Common myeloid progenitor, CD34-positive (primary cell): ENCODE data around the gene REG3A.

ENCODE experiments used
- CTCF ChIA-PET: fragments of 350-600 bp; sonication (Branson Sonifier 250); formaldehyde crosslinking; loops from one replicate; lab custom pipeline; 2021; ENCODE audit warnings: antibody characterized with exemption; lab: Charles Lee
- POLR2A ChIA-PET: fragments of 350-600 bp; sonication (Branson Sonifier 250); formaldehyde crosslinking; loops from one replicate; lab custom pipeline; 2021; ENCODE audit warnings: antibody characterized with exemption; lab: Charles Lee
- DNase-seq, 3 donors: peaks; one replicate each; pipeline versions ENCODE4 v3.0.0 to v3.0.0-alpha.2; 2013
- H3K27ac ChIP-seq, 2 experiments: 1 replicate in 1 of 2; 2 replicates in 1 of 2; pipeline ENCODE4 v1.7.0; 2013; ENCODE audit warnings: inconsistent platforms in 2 of 2, low read length in 2 of 2, mild to moderate bottlenecking in 2 of 2, low read depth in 1 of 2, moderate library complexity in 1 of 2; ENCODE audit not compliant: severe bottlenecking in 2 of 2, insufficient read depth in 1 of 2, poor library complexity in 1 of 2
- H3K27me3 ChIP-seq, 5 experiments: replicated peaks in 2 of 5; 1 replicate in 3 of 5; 2 replicates in 2 of 5; pipeline versions ENCODE4 v1.6.1 to v1.7.0; 2013; ENCODE audit warnings: low read length in 4 of 5, mild to moderate bottlenecking in 2 of 5, moderate library complexity in 2 of 5, inconsistent platforms in 1 of 5; ENCODE audit not compliant: insufficient read depth in 5 of 5, control insufficient read depth in 4 of 5
- H3K36me3 ChIP-seq, 4 experiments: 1 replicate in 2 of 4; 2 replicates in 2 of 4; pipeline versions ENCODE4 v1.6.1 to v1.7.0; 2013; ENCODE audit warnings: low read length in 3 of 4, control low read depth in 1 of 4, mild to moderate bottlenecking in 1 of 4; ENCODE audit not compliant: control insufficient read depth in 4 of 4, insufficient read depth in 4 of 4
- H3K4me1 ChIP-seq, 4 experiments: 1 replicate in 3 of 4; 2 replicates in 1 of 4; pipeline versions ENCODE4 v1.6.1 to v1.7.1; 2013; ENCODE audit warnings: low read length in 3 of 4, mild to moderate bottlenecking in 3 of 4, control low read depth in 1 of 4, inconsistent platforms in 1 of 4, moderate library complexity in 1 of 4; ENCODE audit not compliant: control insufficient read depth in 4 of 4, insufficient read depth in 4 of 4; ENCODE audit errors: control extremely low read depth in 1 of 4
- H3K4me3 ChIP-seq, 7 experiments: 1 replicate in 4 of 7; 2 replicates in 3 of 7; pipeline versions ENCODE4 v1.5.1 to v1.7.0; 2013; ENCODE audit warnings: mild to moderate bottlenecking in 7 of 7, low read length in 6 of 7, moderate library complexity in 6 of 7, inconsistent platforms in 2 of 7, low read depth in 2 of 7, control low read depth in 1 of 7; ENCODE audit not compliant: insufficient read depth in 4 of 7, control insufficient read depth in 1 of 7; ENCODE audit errors: extremely low read depth in 1 of 7
- H3K9me3 ChIP-seq, 5 experiments: 1 replicate in 4 of 5; 2 replicates in 1 of 5; pipeline versions ENCODE4 v1.6.1 to v1.7.1; 2013; ENCODE audit warnings: low read length in 4 of 5, mild to moderate bottlenecking in 2 of 5, inconsistent platforms in 1 of 5, low read depth in 1 of 5, moderate library complexity in 1 of 5; ENCODE audit not compliant: control insufficient read depth in 4 of 5, insufficient read depth in 2 of 5; ENCODE audit errors: control extremely low read depth in 1 of 5
- WGBS: methylation state at CpG from one replicate; pipeline ENCODE4 v1.1.5; 2013; ENCODE audit not compliant: insufficient coverage; 5-methylcytosine and 5-hydroxymethylcytosine counted together

Gene REG3A

DNA sequence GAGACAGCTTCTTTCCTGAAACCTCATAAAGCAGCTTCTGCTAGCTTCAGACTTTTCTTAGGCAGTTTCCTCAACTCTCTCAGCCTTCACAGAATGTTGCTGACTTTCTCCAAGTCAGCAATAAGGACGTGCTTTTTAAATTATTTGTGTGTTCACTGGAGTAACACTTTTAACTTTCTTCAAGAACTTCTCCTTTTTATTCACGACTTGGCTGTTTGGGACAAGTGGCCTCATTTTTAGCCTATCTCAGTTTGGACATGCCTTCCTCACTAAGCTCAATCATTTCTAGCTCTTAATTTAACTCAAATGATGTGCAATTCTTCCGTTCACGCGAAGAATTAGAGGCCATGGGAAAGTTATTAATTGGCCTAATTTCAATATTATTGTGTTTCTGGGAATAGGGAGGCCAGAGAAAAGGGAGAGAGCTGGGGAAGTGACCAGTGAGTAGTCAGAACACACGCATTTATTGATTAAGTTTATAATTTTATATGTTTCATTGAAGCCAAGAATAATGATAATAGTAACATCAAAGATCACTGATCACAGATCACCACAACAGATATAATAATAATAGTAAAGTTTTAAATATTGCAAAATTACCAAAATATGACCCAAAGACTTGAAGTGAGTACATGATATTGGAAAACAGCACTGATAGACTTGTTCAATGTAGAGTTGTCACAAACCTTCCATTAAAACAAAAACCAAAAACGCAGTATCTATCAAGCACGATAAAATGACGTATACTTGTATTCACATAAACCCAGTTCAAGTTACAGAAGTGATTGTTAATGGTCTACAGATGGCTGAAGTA, 34.4 kb downstream of the REG3A start:
- Histone ChIP-seq H3K36me3 (no peaks in the 10 kb centered on the region), H3K27me3 (no peaks in the 10 kb centered on the region), H3K9me3 (no peaks in the 10 kb centered on the region), H3K27ac (no peak overlapping the region), H3K4me3 (no peak overlapping the region), H3K4me1 (peaks cover 0 to 8% (median 4%) of the 10 kb centered on the region in 4 experiments)
- ChIA-PET CTCF (interaction anchor here (1.0 kb wide), 1 partner anchor 8 kb away, joined by 3 read pairs; no protein-coding TSS in a partner anchor), POLR2A (no interaction called here)
- WGBS = 32% methylated on average over 6 of the region's 9 CpGs
- peak in 2 of 3 donors; percentile 5 to 16 for DNase-seq

GRCh38 chr2:79122676-79123075, 36.9 kb downstream of the REG3A start:
- 100% methylated on average over 2 of the region's 2 CpGs for WGBS
- H3K9me3 ChIP-seq = no peaks in the 10 kb centered on the region
- no peak for DNase-seq
- ChIA-PET POLR2A (no interaction called here), CTCF (no interaction called here)
- H3K27ac ChIP-seq = no peak overlapping the region
- no peak overlapping the region for H3K4me3 ChIP-seq
- H3K4me1 ChIP-seq = no peaks in the 10 kb centered on the region
- H3K36me3 ChIP-seq = no peaks in the 10 kb centered on the region
- H3K27me3 ChIP-seq = no peaks in the 10 kb centered on the region

DNA sequence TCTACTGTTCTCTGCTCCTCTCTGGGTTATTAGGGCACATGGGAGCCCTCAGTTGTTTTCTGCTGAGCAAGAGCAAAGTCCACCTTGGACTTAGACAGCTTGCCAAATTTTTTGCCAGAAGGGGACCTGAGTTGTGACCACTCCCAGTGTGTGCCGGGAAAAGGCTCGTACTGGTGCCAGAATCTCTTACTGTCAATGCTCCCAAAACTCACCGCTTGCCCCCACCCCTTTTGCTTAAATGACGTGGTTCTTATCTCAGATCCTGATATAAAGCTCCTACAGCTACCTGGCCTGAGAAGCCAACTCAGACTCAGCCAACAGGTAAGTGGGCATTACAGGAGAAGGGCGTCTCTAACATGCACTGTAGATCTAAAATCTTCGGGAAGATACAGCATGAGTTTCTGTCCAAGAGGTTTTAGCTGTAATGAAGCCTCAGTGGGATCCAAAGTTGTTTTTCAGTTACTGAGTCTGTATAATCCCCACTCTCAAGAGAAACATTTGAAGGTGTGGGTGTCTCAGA, 39.3 kb downstream of the REG3A start, which contains the start of gene REG1A:
TSS of gene REG1A (plus strand) at position 295 of the 520 bp plus-strand sequence. CDS start 374 bp downstream, outside the sequence.
- Histone ChIP-seq H3K36me3 (no peaks in the 10 kb centered on the region), H3K4me3 (no peak within 1 kb of the TSS), H3K9me3 (no peaks in the 10 kb centered on the region), H3K4me1 (no peaks in the 10 kb centered on the region), H3K27me3 (no peaks in the 10 kb centered on the region), H3K27ac (no peak within 1 kb of the TSS)
- POLR2A ChIA-PET = no interaction called here
- CTCF ChIA-PET = no interaction called here
- 82% methylated on average over 6 of the region's 6 CpGs for whole genome bisulfite sequencing
- DNase-seq = no peak

DNA sequence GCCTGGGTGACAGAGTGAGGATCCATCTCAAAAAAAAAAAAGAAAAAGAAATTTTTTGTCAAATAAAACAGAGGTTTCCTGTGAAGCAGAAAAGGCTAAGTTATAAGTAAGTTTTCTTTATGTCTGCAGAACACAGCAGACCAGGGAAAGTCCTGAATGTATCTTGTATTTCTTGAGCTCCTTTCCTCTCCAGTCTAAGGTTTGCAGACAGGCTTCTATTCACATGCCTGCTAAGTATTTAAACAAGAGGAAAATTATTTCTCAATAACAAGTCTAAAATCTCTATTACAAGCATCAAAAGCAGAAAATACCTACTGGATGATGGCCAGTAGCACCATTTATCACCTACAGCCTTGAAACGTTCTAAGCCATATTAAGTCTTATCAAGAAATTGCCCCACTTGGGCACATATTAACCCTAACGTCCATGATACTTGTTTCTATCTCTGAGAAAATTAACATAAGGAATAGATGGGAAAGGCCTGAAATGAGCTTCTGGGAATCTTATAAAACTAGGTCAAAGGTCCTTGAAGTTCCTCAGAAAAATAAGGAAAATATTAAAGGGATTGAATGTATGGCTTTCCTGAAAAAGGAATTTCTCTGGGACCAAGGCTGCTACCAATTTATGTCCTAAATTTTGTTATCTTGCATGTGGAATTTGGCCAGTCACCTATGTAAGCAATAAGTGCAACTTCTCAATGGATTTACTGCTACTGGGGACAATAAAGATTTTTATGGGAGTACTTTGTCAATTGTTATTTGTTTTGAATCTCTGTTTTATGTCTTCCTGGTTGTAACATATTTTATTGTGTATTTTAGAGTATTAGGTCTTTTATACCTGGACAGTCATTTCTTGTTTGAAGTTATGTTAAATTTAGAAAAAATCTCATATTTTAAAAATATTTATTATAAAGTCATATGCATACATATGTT, 42.3 kb downstream of the REG3A start:
- H3K36me3 ChIP-seq = no peaks in the 10 kb centered on the region
- no peaks in the 10 kb centered on the region for H3K27me3 ChIP-seq
- no peaks in the 10 kb centered on the region for H3K9me3 ChIP-seq
- DNase-seq = no peak
- ChIA-PET POLR2A (interaction anchor here (0.5 kb wide), 1 partner anchor 1409 kb away, joined by 3 read pairs; no protein-coding TSS in a partner anchor), CTCF (no interaction called here)
- H3K27ac ChIP-seq = no peak overlapping the region
- no CpG with 5 or more reads among the region's 2 CpGs for WGBS
- H3K4me3 ChIP-seq = no peak overlapping the region
- no peaks in the 10 kb centered on the region for H3K4me1 ChIP-seq

DNA sequence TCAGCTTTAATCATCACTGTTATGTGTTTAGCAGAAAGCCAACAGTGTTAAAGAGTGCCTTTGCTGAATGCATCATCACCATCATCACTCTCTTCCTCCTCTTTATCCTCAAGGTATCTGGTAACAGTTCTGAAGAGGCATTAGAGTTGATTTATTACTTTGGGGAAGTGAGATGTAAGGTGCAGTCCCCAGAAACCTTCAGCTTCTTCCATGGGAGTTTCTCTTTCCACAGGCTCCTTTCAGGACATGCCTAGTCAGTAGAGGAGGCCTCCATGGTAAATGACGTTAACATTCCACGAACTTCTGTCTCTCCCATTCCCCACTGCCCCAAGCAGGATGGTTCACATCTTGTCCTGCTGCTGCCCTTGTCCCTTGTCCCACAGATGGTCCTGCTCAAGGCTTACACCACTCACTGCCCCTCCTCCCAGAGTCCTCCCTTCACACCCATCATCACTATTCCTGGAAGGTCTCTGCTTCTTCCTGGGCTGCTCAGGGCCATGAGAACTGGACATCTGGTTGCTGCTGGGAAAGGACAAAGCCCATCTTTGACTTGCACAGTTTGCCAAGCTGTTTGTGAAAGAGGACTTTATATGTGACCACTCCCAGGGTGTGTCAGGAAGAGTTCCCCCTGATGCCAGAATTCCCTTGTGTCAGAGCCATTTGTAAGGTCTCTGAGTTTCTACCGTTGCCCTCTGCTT, 44.6 kb downstream of the REG3A start:
- Histone ChIP-seq H3K9me3 (no peaks in the 10 kb centered on the region), H3K27me3 (no peaks in the 10 kb centered on the region), H3K4me3 (no peak overlapping the region), H3K36me3 (no peaks in the 10 kb centered on the region), H3K4me1 (no peaks in the 10 kb centered on the region), H3K27ac (no peak overlapping the region)
- ChIA-PET POLR2A (no interaction called here), CTCF (interaction anchor here (1.0 kb wide), 1 partner anchor 35 kb away, joined by 3 read pairs; no protein-coding TSS in a partner anchor)
- WGBS = 72% methylated on average over 2 of the region's 3 CpGs
- DNase-seq = no peak

DNA sequence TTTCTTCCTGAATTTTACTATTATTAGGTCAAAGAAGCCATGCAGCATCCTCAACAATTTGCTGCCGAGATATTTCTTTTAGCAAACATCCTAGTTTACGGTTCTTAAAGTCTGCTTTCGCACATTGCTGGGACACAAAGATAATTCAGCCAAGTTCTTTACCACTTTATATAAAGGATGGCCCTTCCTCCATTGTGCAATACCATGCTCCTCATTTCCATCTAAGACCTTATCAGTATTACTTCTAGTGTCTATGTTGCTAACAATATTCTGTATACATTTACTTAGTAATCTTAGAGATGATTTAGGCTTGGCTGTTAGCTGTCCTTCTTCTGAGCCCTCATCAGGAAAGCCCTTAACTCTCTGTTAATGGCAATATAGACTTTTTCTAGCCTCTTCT, 47.3 kb downstream of the REG3A start:
- Histone ChIP-seq H3K4me1 (no peaks in the 10 kb centered on the region), H3K36me3 (no peaks in the 10 kb centered on the region), H3K27me3 (no peaks in the 10 kb centered on the region), H3K27ac (no peak overlapping the region), H3K9me3 (no peaks in the 10 kb centered on the region), H3K4me3 (no peak overlapping the region)
- no peak for DNase-seq
- WGBS = 94% methylated on average over 3 of the region's 3 CpGs
- CTCF ChIA-PET = no interaction called here
- POLR2A ChIA-PET = no interaction called here
